ENCODE data around the gene REXO1. TPM values are rescaled to one million over a fixed set of nuclear protein-coding genes. Genes with fewer than 3 reads are reported as not detected.

The REXO1 gene
- total and polyA plus RNA-seq, 2 of the 13 experiments (the other 11 are each of a cell fraction or from before 2014, with no cell fraction given) = 5.0 to 11.2 TPM

GRCh38 chr19:1814833-1815604, 33.3 kb downstream of the REXO1 start:
- Histone ChIP-seq H3K4me3 (replicated peaks in 1 of 3; ENCODE audit: insufficient read depth in 1 of 3, low read depth in 2 of 3, low read length in 3 of 3) (no peak overlapping the region), H3K36me3 (replicated peaks in 1 of 2; ENCODE audit: control insufficient read depth in 1 of 2, insufficient read depth in 2 of 2, low read length in 2 of 2) (peaks cover 21 to 29% of the 10 kb centered on the region in 2 experiments), H3K27ac (ENCODE audit: extremely low read length, insufficient read depth, low read length) (no peak overlapping the region), H3K9ac (ENCODE audit: insufficient read depth, low read depth, low read length) (no peak overlapping the region), H3K4me2 (ENCODE audit: low read depth, low read length) (no peak overlapping the region), H4K20me1 (ENCODE audit: insufficient read depth, low read length) (no peaks in the 10 kb centered on the region), H3K4me1 (ENCODE audit: insufficient read depth, low read length) (peaks cover 18% of the 10 kb centered on the region), H3K79me2 (ENCODE audit: insufficient read depth, low read length) (no peaks in the 10 kb centered on the region), H3K9me3 (ENCODE audit: low read length) (no peaks in the 10 kb centered on the region), H3K27me3 (ENCODE audit: control insufficient read depth in 1 of 2, insufficient read depth in 2 of 2, low read length in 2 of 2) (no peaks in the 10 kb centered on the region; a peak in 1 of 5 replicates), H2AFZ (ENCODE audit: low read length) (no peak overlapping the region)
- no peak for DNase-seq (ENCODE audit: low spot score)
- ATAC-seq = no peak
- CTCF ChIA-PET (ENCODE audit: low intra/inter-chr PET ratio, low total read pairs) = no interaction called here
- FAIRE-seq = no peak
- intact Hi-C loops (cut with micrococcal nuclease; ENCODE audit: unreplicated experiment) (no loop called here), in situ Hi-C loops (cut with HindIII; ENCODE audit: extremely low pct_ligation_motif_present, low pct_unique_long_range_greater_than_20kb) (no loop called here)
- TF ChIP-seq THAP9 (CRISPR knock-in tag; IDR thresholded peaks at IDR 0.05; ENCODE audit: borderline replicate concordance) (no peak), RBM22 (optimal IDR thresholded peaks at IDR 0.05; ENCODE audit: low read length) (peak; percentile 19), LCORL (IDR thresholded peaks at IDR 0.05) (no peak), LCORL (CRISPR knock-in tag; IDR thresholded peaks at IDR 0.05) (no peak), NR2F2 (IDR thresholded peaks at IDR 0.05; ENCODE audit: borderline replicate concordance, low read depth) (no peak), AGO2 (optimal IDR thresholded peaks at IDR 0.05; ENCODE audit: low read depth, low read length) (peak; percentile 88)
- no TSS peak for BruUV-seq (replicated peaks)
- POLR2A ChIA-PET = no interaction called here
- WGBS (ENCODE audit: low lambda C conversion rate) = 99% methylated on average over 22 of the region's 26 CpGs

Data from HepG2 (cell line).